Fibroblast of villous mesenchyme (primary cell): ENCODE measurements around the gene CRAMP1. TPM values are rescaled to one million over a fixed set of nuclear protein-coding genes. Genes with fewer than 3 reads are reported as not detected.

Experiments used
- DNase-seq: peaks from one replicate; pipeline ENCODE4 v3.0.0-alpha.2; 2010; ENCODE audit warnings: low read depth
- H3K4me3 ChIP-seq: 2 replicates; pipeline ENCODE4 v1.5.1; 2011; ENCODE audit warnings: low read depth, mild to moderate bottlenecking, low read length
- total RNA-seq: library from RNA; depleted of rRNA; stranded (reverse); fragments of >200 nt; gene quantifications from 2 replicates; pipeline ENCODE4 v1.2.3, GENCODE V29; 2012
- TF ChIP-seq, protein P1 (sequence below): IDR thresholded peaks from 2 replicates; pipeline ENCODE4 v1.5.1; 2012; ENCODE audit warnings: low read depth, mild to moderate bottlenecking, low read length; ENCODE audit not compliant: insufficient read depth

Gene CRAMP1
- total RNA-seq, 1 donor: 10.4 TPM

- TF ChIP-seq, protein P1, sequence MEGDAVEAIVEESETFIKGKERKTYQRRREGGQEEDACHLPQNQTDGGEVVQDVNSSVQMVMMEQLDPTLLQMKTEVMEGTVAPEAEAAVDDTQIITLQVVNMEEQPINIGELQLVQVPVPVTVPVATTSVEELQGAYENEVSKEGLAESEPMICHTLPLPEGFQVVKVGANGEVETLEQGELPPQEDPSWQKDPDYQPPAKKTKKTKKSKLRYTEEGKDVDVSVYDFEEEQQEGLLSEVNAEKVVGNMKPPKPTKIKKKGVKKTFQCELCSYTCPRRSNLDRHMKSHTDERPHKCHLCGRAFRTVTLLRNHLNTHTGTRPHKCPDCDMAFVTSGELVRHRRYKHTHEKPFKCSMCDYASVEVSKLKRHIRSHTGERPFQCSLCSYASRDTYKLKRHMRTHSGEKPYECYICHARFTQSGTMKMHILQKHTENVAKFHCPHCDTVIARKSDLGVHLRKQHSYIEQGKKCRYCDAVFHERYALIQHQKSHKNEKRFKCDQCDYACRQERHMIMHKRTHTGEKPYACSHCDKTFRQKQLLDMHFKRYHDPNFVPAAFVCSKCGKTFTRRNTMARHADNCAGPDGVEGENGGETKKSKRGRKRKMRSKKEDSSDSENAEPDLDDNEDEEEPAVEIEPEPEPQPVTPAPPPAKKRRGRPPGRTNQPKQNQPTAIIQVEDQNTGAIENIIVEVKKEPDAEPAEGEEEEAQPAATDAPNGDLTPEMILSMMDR: no peak
- no peak for DNase-seq
- no peak overlapping the region for H3K4me3 ChIP-seq
Measured at GRCh38 chr16:1696863-1697262, 84.7 kb downstream of the CRAMP1 start.

DNA sequence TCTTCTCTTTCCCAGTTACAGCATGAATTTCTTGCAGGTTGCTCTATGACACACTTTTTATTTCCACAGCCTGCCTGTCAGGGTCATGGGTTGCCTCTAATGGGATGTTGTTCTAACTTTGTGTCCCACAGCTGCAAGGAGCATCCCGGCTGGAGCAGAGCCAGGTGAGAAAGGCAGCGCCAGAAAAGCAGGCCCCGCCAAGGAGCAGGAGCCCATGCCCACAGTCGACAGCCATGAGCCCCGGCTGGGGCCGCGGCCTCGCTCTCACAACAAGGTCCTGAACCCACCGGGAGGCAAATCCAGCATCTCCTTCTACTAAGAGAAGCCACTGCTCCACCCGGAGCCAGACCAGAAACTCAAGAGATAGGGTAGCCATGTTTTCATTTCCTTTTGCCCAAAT, 86.5 kb downstream of the CRAMP1 start:
- H3K4me3 ChIP-seq: no peak overlapping the region
- TF ChIP-seq, protein P1: no peak
- DNase-seq: no peak

DNA sequence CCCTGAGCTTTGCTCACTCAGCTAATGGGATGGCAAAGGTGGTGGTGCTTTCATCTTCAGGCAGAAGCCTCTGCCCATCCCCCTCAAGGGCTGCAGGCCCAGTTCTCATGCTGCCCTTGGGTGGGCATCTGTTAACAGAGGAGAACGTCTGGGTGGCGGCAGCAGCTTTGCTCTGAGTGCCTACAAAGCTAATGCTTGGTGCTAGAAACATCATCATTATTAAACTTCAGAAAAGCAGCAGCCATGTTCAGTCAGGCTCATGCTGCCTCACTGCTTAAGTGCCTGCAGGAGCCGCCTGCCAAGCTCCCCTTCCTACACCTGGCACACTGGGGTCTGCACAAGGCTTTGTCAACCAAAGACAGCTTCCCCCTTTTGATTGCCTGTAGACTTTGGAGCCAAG, 88.1 kb downstream of the CRAMP1 start:
- no peak for DNase-seq
- H3K4me3 ChIP-seq: no peak overlapping the region
- TF ChIP-seq, protein P1: no peak

GRCh38 chr16:1701216-1701878, 89.2 kb downstream of the CRAMP1 start:
- H3K4me3 ChIP-seq: no peak overlapping the region
- TF ChIP-seq, protein P1: no peak
- no peak for DNase-seq

- peak; percentile 37 for DNase-seq
Measured at GRCh38 chr16:1705324-1705687, 93.1 kb downstream of the CRAMP1 start.

GRCh38 chr16:1705688-1706385, 93.7 kb downstream of the CRAMP1 start, which contains the start of gene MAPK8IP3:
Gene MAPK8IP3 (plus strand): TSS chr16:1706195. CDS start chr16:1706340, 145 bp downstream.
- TF ChIP-seq, protein P1: peak; percentile 68
- peak within 1 kb of the TSS; percentile 96 for H3K4me3 ChIP-seq
- DNase-seq: peak; percentile 88

More at GRCh38 chr16:1705324-1705687, 93.1 kb downstream of the CRAMP1 start:
- H3K4me3 ChIP-seq: peak overlapping the region; percentile 96

DNA sequence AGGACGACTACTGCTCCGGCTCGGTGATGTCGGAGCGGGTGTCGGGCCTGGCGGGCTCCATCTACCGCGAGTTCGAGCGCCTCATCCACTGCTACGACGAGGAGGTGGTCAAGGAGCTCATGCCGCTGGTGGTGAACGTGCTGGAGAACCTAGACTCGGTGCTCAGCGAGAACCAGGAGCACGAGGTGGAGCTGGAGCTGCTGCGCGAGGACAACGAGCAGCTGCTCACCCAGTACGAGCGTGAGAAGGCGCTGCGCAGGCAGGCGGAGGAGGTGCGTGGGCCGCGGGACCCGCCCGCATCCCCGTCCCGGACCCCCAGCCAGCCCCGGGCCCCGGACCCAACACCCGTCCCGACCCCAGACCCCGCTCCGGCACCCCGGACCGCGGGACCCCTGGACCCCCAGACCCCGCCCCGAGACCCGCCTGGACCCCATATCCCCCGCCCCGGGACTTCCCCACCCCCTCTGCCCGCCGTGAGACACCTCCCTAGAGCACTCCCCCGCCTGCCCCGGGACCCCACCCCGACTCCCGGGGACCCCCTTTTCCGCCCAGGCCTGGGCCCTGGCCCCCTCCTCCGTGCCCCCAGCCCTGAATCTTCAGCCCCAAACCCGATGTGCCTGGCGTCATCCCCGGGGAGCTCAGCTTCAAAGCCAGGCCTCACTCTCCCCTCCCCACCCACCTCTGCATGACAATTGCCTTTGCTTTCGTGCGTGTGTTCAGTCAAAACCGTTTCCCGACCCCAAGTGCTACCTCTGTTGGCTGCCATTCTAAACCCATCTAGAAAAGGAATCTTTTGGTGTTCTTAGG, 94.4 kb downstream of the CRAMP1 start:
- TF ChIP-seq, protein P1: no peak
- peak; percentile 38 for DNase-seq

More for the DNA sequence above, 94.4 kb downstream of the CRAMP1 start:
- H3K4me3 ChIP-seq: peak overlapping the region; percentile 96
